Hepatocyte (in vitro differentiated cells): ENCODE data around the gene ANKS1B. TPM values are rescaled to one million over a fixed set of nuclear protein-coding genes. Genes with fewer than 3 reads are reported as not detected.

Experiments
- DNase-seq: peaks from one replicate; pipeline ENCODE4 v3.0.0-alpha.2; 2016; ENCODE audit warnings: low spot score
- H2AFZ ChIP-seq: fragments of 200-600 bp; sonication (generic); 2 replicates; pipeline ENCODE4 v1.6.0; 2016; ENCODE audit warnings: antibody characterized with exemption, mild to moderate bottlenecking
- H3K27ac ChIP-seq: fragments of 200-600 bp; sonication (generic); 2 replicates; pipeline ENCODE4 v1.5.1; 2016; ENCODE audit warnings: mild to moderate bottlenecking
- H3K27me3 ChIP-seq: fragments of 200-600 bp; sonication (generic); 2 replicates; pipeline ENCODE4 v1.6.1; 2016
- H3K36me3 ChIP-seq: fragments of 200-600 bp; sonication (generic); replicated peaks from 2 replicates; pipeline ENCODE4 v1.5.1; 2016; ENCODE audit warnings: low read depth; ENCODE audit not compliant: insufficient read depth
- H3K4me1 ChIP-seq: fragments of 200-600 bp; sonication (generic); 2 replicates; pipeline ENCODE4 v1.5.1; 2016; ENCODE audit warnings: mild to moderate bottlenecking, moderate library complexity; ENCODE audit not compliant: insufficient read depth
- H3K4me2 ChIP-seq: fragments of 200-600 bp; sonication (generic); 2 replicates; pipeline ENCODE4 v1.6.0; 2016
- H3K4me3 ChIP-seq: fragments of 200-600 bp; sonication (generic); 2 replicates; pipeline ENCODE4 v1.5.1; 2016; ENCODE audit warnings: mild to moderate bottlenecking
- H3K79me2 ChIP-seq: fragments of 200-600 bp; sonication (generic); 2 replicates; pipeline ENCODE4 v1.6.0; 2017; ENCODE audit warnings: mild to moderate bottlenecking
- H3K9me2 ChIP-seq: fragments of 200-600 bp; sonication (generic); replicated peaks from 2 replicates; pipeline ENCODE4 v1.6.0; 2017; ENCODE audit warnings: mild to moderate bottlenecking; ENCODE audit not compliant: insufficient read depth
- H3K9me3 ChIP-seq: fragments of 200-600 bp; sonication (generic); 2 replicates; pipeline ENCODE4 v1.5.1; 2016; ENCODE audit warnings: low read depth, mild to moderate bottlenecking
- H4K20me1 ChIP-seq: fragments of 200-600 bp; sonication (generic); 2 replicates; pipeline ENCODE4 v1.6.0; 2016; ENCODE audit warnings: mild to moderate bottlenecking; ENCODE audit not compliant: insufficient read depth, poor library complexity, severe bottlenecking
- CTCF ChIP-seq: fragments of 200-600 bp; sonication (generic); IDR thresholded peaks from 2 replicates; pipeline ENCODE4 v1.5.1; 2016; ENCODE audit warnings: antibody characterized with exemption, mild to moderate bottlenecking; ENCODE audit not compliant: poor library complexity
- EZH2 ChIP-seq: fragments of 200-600 bp; sonication (generic); IDR thresholded peaks from 2 replicates; pipeline ENCODE4 v1.6.1; 2016; ENCODE audit warnings: antibody characterized with exemption, mild to moderate bottlenecking, borderline replicate concordance
- EZH2phosphoT487 ChIP-seq: fragments of 200-600 bp; sonication (generic); IDR thresholded peaks from one replicate; pipeline ENCODE4 v1.6.1; 2018; ENCODE audit warnings: antibody characterized with exemption, mild to moderate bottlenecking, low read depth, moderate library complexity; ENCODE audit not compliant: unreplicated experiment, severe bottlenecking
- WGBS: methylation state at CpG from one replicate; pipeline ENCODE4 v1.1.6; 2016; ENCODE audit warnings: low lambda C conversion rate; ENCODE audit errors: missing lambda C conversion rate; 5-methylcytosine and 5-hydroxymethylcytosine counted together
- polyA plus RNA-seq: library from polyadenylated mRNA; unstranded; fragments of >200 nt; fragmentation: Nextera tagmentation; extraction: Ambion mirVana; gene quantifications from 2 replicates; pipeline ENCODE4 v1.2.1, GENCODE V29; 2016
- total RNA-seq: library from RNA; depleted of rRNA; stranded (reverse); fragments of >200 nt; gene quantifications from 2 replicates; pipeline ENCODE4 v1.2.3, GENCODE V29; 2014

ANKS1B gene
- total and polyA plus RNA-seq, 2 experiments from 2014 or later: 1.6 to 2.2 TPM

- Histone ChIP-seq H3K36me3 (no peaks in the 10 kb centered on the region), H3K9me3 (no peaks in the 10 kb centered on the region), H3K27ac (no peak overlapping the region), H3K4me3 (no peak overlapping the region), H3K27me3 (no peaks in the 10 kb centered on the region), H4K20me1 (no peaks in the 10 kb centered on the region), H3K4me1 (no peaks in the 10 kb centered on the region), H2AFZ (no peak overlapping the region), H3K9me2 (no peaks in the 10 kb centered on the region), H3K4me2 (no peak overlapping the region), H3K79me2 (no peaks in the 10 kb centered on the region)
- TF ChIP-seq EZH2 (no peak), EZH2phosphoT487 (no peak), CTCF (no peak)
- no peak for DNase-seq
- WGBS: 92% methylated on average over 3 of the region's 3 CpGs
These were observed 225.7 kb downstream of the ANKS1B start for GRCh38 chr12:99758997-99759396.

- no peaks in the 10 kb centered on the region for H3K9me3 ChIP-seq
- no peak overlapping the region for H3K4me3 ChIP-seq
- DNase-seq: no peak
- TF ChIP-seq EZH2phosphoT487: no peak
- no peak for TF ChIP-seq CTCF
- TF ChIP-seq EZH2: no peak
- no peaks in the 10 kb centered on the region for H4K20me1 ChIP-seq
- no peaks in the 10 kb centered on the region for H3K36me3 ChIP-seq
- H2AFZ ChIP-seq: no peak overlapping the region
- no peaks in the 10 kb centered on the region for H3K9me2 ChIP-seq
- no peaks in the 10 kb centered on the region for H3K4me1 ChIP-seq
- H3K27me3 ChIP-seq: no peaks in the 10 kb centered on the region
- no peak overlapping the region for H3K4me2 ChIP-seq
- H3K27ac ChIP-seq: no peak overlapping the region
- H3K79me2 ChIP-seq: no peaks in the 10 kb centered on the region
These were observed 232.0 kb downstream of the ANKS1B start for GRCh38 chr12:99752740-99753139.

- DNase-seq: no peak
- H3K4me2 ChIP-seq: no peak overlapping the region
- H3K9me3 ChIP-seq: no peaks in the 10 kb centered on the region
- H3K4me3 ChIP-seq: no peak overlapping the region
- H3K27ac ChIP-seq: no peak overlapping the region
- H3K9me2 ChIP-seq: no peaks in the 10 kb centered on the region
- H3K27me3 ChIP-seq: no peaks in the 10 kb centered on the region
- no peaks in the 10 kb centered on the region for H3K4me1 ChIP-seq
- H3K79me2 ChIP-seq: no peaks in the 10 kb centered on the region
- no peaks in the 10 kb centered on the region for H3K36me3 ChIP-seq
- H4K20me1 ChIP-seq: no peaks in the 10 kb centered on the region
- TF ChIP-seq EZH2phosphoT487: no peak
- no peak for TF ChIP-seq EZH2
- TF ChIP-seq CTCF: no peak
- H2AFZ ChIP-seq: no peak overlapping the region
These were observed 238.2 kb downstream of the ANKS1B start for GRCh38 chr12:99746538-99746937.

- Histone ChIP-seq H3K79me2 (no peaks in the 10 kb centered on the region), H3K27ac (no peak overlapping the region), H2AFZ (no peak overlapping the region), H3K36me3 (no peaks in the 10 kb centered on the region), H3K27me3 (no peaks in the 10 kb centered on the region), H3K4me2 (no peak overlapping the region), H3K9me2 (no peaks in the 10 kb centered on the region), H3K4me1 (no peaks in the 10 kb centered on the region), H4K20me1 (no peaks in the 10 kb centered on the region), H3K4me3 (no peak overlapping the region), H3K9me3 (no peaks in the 10 kb centered on the region)
- TF ChIP-seq EZH2 (no peak), CTCF (no peak), EZH2phosphoT487 (no peak)
- no peak for DNase-seq
- WGBS: 74% methylated on average over 2 of the region's 2 CpGs
These were observed 238.8 kb downstream of the ANKS1B start for GRCh38 chr12:99745895-99746294.
